GM12875 (cell line): ENCODE measurements around the gene SKAP1.
"Not testable (repeated sequence)": the region's sequence is repeated elsewhere in the genome, so short reads cannot be mapped to it uniquely, and the experiment has no call there.

Source experiments
- H3K4me3 ChIP-seq: one replicate; pipeline ENCODE4 v1.5.1; 2011; ENCODE audit warnings: low read depth, low read length, control low read depth
- TF ChIP-seq, protein P1 (sequence below): IDR thresholded peaks from 2 replicates; pipeline ENCODE4 v1.5.1; 2011; ENCODE audit warnings: low read depth, mild to moderate bottlenecking, control low read depth, inconsistent platforms, low read length, moderate library complexity, borderline replicate concordance; ENCODE audit not compliant: insufficient read depth

SKAP1 gene

DNA sequence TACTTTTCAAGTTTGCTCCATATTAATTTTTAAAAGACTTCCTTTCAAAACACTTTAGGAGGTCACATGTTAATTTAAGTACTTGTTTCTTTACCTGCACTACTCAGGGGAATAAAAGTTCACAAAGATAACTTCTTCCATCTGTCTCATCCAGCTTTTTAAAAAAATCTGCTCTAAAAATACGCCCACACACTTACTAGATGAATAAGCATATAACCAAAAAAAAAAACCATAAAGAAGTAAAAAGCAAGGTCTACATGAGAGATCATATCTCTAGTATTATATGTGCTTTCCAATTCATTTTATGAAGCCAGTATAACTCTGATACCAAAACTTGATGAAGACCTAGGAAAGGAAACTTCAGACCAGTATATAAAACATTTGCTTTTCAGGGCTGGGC lies 17.2 kb downstream of the SKAP1 start:
- no peak overlapping the region for H3K4me3 ChIP-seq
- TF ChIP-seq, protein P1, sequence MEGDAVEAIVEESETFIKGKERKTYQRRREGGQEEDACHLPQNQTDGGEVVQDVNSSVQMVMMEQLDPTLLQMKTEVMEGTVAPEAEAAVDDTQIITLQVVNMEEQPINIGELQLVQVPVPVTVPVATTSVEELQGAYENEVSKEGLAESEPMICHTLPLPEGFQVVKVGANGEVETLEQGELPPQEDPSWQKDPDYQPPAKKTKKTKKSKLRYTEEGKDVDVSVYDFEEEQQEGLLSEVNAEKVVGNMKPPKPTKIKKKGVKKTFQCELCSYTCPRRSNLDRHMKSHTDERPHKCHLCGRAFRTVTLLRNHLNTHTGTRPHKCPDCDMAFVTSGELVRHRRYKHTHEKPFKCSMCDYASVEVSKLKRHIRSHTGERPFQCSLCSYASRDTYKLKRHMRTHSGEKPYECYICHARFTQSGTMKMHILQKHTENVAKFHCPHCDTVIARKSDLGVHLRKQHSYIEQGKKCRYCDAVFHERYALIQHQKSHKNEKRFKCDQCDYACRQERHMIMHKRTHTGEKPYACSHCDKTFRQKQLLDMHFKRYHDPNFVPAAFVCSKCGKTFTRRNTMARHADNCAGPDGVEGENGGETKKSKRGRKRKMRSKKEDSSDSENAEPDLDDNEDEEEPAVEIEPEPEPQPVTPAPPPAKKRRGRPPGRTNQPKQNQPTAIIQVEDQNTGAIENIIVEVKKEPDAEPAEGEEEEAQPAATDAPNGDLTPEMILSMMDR = no peak

DNA sequence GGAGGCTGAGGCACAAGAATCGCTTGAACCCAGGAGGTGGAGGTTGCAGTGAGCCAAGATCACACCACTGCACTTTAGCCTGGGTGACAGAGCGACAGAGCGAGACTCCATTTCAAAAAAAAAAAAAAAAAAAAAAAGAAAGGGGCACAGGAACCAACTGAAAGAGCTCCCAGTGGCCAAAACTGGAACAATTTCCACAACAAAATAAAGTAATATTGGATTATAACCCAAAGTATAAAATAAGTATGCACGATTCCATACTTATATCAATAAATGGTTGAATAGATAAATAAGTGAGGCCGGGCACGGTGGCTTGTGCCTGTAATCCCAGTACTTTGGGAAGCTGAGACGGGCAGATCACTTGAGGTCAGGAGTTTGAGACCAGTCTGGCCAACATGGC lies 19.2 kb downstream of the SKAP1 start:
- H3K4me3 ChIP-seq = not testable (repeated sequence)

DNA sequence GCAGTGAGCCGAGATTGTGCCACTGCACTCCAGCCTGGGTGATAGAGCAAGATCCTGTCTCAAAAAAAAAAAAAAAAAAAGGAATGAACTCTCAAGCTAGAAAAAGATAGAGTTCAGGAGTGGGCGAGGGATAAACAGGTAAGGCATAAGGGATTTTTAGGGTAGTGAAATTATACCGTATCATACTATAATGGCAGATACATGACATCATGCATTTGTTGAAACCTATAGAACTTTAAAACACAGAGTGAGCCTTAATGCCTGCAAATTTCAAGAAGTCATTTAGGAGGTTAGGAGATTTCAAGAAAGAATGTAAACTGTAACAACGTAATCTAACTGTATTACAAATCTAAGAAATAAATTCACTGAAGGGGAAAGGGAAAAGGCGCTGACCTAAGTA lies 20.4 kb downstream of the SKAP1 start:
- TF ChIP-seq, protein P1 = no peak
- no peak overlapping the region for H3K4me3 ChIP-seq

DNA sequence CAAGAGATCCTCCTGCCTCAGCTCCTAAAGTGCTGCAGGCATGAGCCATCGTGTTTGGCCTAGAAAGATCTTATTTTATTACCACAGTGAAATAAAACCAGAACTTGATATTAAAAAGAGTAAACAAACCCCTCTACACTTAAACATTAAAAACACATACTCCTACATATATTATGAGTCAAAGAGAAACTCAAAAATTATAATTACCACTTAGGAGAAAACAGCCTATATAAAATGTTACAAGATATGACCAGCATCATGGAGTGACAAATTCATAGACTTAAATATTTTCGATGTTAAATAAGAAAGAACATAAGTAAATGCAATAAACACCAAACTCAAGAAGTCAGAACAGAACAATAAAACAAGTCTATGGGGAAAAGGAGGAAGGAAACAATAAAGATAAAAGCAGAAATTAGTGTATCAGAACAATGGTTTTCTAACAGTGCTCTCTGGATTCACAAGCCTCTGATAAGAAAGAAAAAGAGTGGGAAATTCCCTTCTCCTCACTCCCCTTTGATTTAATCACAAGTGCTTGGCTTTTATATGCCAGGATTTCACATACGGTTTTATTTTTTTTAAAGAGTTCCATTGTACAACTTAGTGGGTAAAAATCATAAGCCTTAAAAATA lies 23.0 kb downstream of the SKAP1 start:
- TF ChIP-seq, protein P1 = no peak
- no peak overlapping the region for H3K4me3 ChIP-seq

DNA sequence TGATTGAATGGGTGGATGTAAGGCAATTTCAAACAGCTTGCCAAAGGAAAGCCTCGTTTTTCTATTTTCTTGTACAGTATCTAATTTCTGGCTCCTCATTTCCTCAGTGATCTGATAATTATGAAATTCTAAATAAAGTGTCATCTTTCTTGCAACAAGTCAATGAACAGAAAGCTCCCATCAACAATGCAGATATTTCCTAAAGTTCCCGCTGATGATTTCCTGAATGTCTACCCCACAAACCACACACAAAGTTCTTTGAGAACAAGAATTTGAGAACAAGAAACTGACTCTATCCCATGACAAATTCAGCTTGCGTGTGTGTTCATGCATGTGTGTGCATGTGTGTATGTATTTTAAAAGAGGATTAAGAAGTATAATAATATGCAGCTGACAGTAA lies 35.2 kb downstream of the SKAP1 start:
- TF ChIP-seq, protein P1 = no peak
- H3K4me3 ChIP-seq = no peak overlapping the region

DNA sequence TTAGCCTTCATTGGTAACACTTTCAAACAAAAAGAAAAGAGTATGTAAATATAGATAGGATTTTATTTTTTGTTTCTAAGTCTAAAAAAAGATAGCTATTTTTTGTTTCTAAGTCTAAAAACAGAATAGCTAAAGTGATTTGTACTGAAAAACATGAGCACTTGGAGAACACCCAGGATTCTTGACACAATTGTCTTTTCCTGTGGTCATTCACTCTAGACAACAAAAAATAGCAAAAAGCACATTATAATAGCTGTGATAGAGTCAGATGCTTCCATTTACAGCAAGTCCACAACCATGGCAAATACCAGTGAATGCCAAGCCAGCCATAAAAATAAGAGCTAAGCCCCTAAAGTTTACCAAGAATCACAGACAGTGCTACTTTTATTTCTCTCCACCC lies 36.7 kb downstream of the SKAP1 start:
- H3K4me3 ChIP-seq = no peak overlapping the region
- TF ChIP-seq, protein P1 = no peak

DNA sequence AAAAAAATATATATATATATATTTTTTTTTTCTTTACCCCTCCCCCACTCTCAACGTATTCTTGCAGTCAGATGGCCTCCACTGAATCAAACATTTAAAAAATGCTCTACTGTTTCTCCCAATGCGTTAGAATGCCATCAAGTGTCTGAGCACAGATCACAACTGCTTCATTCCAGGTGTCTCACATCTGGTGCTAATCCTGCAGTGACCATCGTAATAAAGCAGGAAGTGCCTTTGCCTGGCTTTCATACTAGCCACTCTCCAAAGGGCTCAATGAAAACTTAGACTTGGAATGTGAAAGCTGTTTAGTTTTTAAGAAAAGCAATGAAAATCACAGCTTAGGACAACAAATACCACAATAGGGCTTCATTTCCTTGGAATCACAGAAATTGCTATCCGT lies 37.2 kb downstream of the SKAP1 start:
- no peak overlapping the region for H3K4me3 ChIP-seq
- TF ChIP-seq, protein P1 = no peak

DNA sequence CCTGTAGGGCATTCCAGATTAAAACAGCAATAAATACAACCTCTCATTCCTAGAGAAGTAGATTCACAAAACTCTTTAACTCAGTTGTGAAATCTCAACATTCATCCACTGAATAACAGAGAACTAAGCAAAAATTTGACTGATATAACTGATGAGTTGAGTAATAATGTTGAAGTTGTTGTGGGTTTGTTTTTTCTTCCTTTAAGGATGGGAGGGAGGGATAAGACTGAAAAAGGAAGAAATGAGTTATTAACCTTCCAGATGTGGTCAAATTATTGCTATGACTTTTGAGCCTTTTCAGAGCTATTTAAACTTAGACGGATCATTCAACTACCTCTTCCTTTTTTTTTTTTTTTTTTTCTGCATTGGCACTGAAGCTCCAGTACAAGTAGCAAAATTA lies 38.6 kb downstream of the SKAP1 start:
- no peak overlapping the region for H3K4me3 ChIP-seq
- TF ChIP-seq, protein P1 = no peak
